ENCODE data around the gene MMP24. TPM values are rescaled to one million over a fixed set of nuclear protein-coding genes. Genes with fewer than 3 reads are reported as not detected.
"Not testable (repeated sequence)": the region's sequence is repeated elsewhere in the genome, so short reads cannot be mapped to it uniquely, and the experiment has no call there.

The MMP24 gene
- total RNA-seq, 1 donor from 2014 or later: 0.33 TPM

DNA sequence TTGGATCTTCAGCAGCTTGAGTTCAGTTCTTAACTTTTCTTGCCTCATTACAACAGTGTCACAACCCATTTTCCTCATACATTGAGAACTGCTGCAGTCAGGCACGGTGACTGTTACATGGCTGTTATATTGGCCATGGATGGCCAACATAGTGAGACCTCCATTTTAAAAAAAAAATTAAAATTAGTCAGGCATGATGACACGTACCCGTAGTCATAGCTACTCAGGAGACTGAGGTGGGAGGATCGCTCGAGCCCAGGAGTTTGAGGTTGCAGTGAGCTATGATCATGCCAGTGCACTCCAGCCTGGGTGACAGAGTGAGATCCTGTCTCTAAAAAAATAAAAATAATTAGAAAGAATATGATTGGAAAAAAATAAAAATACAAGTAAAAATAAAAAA is 9.9 kb upstream of the MMP24 start:
- no peak for DNase-seq (ENCODE audit: low read depth, low spot score)

DNA sequence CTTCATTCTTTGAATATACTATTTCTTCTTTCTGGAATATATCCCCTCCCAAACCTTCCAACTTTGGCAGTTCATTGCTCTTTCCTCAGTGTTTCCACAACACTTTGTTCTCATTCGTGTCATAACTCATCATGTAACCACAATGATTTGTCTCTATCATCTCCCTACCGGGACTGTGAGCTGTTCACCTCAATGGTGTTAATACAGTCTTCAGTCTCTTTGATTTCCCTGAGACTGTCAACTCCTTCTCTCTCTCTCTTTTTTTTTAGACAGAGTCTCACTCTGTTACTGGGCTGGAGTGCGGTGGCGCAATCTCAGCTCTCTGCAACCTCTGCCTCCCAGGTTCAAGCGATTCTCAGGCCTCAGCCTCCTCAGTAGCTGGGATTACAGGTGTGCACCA is 2.5 kb upstream of the MMP24 start:
- no peak for DNase-seq (ENCODE audit: low read depth, low spot score)

DNA sequence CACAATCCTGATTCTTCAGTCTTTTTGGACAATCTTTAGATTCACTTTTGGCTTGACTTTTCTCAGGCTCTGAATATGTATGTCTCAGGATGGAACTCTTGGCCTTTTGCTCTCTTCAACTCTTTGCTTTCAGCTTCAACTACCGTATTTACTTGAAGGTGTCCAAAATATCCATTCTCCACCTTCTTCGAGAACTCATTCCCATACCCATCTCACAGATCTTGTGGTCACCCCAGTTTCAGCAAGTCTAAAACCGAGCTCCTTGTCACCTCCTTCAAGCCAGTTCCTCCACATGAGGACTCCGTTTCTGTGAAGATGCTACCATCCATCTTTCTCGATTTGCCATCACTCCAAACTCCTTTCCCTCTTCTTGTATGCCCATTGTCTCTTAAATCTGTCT is 2.0 kb upstream of the MMP24 start:
- no peak for DNase-seq (ENCODE audit: low read depth, low spot score)

DNA sequence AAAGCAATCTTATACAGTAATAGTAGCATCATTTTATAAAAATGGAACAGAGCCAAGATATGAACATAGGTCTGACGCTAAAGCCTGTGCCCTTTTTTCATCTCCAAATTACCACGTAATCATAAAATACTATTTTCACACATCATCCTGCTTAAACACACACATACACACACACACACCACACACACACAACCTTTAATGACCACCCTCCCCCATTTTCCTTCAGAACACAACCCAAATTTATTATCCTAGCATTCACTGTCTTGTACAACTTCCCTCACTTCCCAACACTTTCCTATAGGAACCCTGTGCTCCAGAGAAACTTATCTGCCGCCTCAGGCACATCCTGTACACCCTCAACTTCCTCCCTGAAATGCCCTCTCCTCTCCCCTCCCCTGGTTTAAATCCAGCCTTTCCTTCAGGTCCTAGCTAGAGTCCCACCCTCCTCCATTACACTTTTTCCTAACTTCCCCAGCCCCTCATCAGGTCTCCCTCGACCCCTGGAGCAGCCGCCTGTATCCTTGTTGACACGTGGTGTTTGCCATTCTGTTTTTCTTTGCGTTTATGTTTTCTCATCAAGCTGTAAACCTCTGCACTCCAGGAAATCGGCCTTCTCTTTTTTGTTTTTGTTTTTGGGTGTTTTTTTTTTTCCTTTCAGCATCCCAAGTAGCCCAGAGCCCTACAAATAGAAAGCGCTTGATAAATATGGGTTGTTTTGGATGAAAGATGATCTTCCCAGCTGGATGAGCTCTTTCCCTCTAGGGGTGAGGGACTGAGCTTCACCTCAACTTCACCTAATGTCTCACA is 968 bp upstream of the MMP24 start:
- peak; percentile 66 for DNase-seq (ENCODE audit: low read depth, low spot score)

DNA sequence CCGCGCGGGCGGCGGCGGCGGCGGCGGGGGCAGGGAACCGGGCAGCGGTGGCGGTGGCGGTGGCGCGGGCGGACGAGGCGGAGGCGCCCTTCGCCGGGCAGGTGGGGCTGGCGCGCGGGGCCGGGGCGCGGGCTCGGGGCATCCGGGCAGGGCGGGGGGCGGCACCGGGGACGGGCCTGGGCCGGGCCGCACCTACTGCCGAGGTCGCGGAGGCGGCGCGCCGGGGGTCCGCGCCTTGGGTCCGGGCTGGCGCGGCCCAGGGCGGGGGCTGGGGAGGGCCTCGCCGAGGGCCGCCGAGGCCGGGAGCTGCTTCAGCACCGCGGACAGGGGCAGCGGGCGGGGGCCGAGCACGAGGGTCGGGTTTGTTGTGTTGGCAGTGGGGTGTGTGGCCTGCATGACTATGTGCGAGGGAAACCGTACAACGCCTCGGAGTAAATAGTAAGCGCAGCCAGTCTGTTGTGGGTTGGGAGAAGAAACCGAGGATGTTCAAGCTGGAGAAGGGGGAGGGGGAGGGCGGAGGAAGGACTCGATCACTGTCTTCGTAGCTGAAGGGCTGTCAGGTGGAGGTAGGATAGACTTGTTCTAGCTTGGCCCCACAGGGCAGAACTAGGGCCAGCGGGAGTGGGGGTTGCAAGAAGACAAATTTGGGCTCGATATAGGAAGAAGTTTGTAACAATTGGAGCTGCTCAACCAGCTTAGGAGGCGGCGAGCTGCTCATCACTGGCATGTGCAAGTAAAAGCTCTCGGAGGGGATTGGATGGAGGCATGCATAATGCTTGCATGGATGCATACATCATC is 593 bp downstream of the MMP24 start:
- no peak for DNase-seq (ENCODE audit: low read depth, low spot score)

DNA sequence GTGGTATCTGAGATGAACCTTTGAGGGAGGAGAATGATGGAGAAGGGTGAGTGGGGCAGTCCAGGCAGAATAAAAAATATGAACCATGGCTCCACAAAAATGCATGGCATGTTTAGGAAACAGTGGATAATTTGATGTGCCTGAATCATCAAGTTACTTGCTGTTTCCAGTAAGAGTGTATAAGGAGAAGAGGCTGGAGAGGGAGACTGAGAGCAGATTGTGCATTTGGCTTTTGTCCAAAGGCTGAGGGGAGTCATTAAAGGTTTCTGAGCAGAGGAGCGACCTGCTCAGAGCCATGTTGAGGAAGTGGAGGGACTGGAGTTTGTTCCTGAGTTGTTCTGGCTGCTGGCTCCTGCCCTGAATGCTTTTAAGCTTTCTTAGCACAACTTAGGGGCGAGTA is 6.1 kb downstream of the MMP24 start:
- no peak for DNase-seq (ENCODE audit: low read depth, low spot score)

DNA sequence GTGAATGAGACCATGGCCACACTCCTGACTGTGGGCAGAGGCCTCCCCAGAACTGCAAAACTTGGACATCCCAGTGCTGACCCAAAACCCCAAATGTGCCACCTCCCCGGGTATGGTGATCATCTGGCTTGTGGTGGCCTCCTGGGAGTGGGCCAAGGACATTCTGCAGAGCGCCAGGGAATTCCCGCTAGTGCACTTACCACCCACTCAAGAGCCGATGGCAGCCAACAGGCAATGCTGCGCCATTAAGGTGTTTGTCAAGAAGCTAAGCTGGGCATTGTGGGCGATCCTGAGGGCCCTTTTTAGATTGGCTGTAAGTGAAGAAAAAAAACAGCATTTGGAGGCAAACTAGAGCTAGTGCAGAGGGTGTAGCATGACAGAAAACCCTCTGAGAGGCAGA is 9.4 kb downstream of the MMP24 start:
- no peak for DNase-seq (ENCODE audit: low read depth, low spot score)

DNA sequence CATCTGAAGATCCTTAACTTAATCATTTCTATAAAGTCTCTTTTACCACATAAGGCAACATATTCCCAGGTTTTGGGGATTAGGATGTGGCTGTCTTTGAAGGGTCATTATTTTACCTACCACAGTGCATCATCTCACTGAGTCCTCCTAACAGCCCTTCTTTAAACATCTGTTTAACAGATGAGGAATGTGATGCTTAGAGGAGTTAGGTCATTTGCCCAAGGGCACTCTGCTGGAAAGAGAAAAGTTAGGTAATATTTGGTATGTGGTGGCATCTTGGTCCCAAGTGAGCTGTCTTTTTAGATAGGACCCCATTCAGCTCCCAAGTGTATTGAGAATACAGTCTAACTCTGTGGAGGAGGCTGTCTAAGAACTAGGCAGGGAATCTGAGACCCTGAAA is 11.0 kb downstream of the MMP24 start:
- DNase-seq (ENCODE audit: low read depth, low spot score): no peak

DNA sequence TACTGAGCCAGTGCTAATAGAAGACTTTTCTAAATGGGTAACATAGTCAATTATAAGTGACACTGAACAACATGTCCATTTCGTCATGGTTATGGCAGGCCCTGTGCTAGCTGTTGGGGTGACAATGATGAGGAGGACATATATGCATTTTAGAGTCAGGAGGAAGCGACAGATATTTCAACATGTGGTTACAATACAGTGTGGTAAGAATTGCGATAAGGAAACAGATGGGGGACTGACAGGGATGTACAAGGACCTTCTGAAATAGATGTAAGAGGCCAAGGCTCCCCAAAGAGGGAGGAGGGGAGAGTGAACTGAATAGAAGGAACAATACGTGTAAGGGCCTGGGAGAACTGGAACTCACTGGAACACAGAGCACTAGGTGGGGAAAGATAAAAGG is 11.7 kb downstream of the MMP24 start:
- DNase-seq (ENCODE audit: low read depth, low spot score): no peak

DNA sequence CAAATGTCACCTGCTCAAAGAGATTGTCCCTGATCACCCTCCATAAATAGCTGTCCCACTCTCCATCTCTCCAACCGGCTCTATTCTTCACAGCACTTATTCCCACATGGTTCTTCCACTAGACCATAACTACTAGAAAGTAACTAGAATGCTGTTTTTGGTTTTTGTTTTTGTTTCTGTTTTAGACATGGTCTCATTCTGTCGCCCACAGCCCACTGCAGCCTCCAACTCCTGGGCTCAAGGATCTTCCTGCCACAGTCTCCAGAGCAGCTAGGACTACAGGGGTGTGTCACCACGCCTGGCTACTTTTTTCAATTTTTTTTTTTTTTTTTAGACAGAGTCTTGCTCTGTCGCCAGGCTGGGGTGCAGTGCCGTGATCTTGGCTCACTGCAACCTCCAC is 12.2 kb downstream of the MMP24 start:
- DNase-seq (ENCODE audit: low read depth, low spot score): no peak

DNA sequence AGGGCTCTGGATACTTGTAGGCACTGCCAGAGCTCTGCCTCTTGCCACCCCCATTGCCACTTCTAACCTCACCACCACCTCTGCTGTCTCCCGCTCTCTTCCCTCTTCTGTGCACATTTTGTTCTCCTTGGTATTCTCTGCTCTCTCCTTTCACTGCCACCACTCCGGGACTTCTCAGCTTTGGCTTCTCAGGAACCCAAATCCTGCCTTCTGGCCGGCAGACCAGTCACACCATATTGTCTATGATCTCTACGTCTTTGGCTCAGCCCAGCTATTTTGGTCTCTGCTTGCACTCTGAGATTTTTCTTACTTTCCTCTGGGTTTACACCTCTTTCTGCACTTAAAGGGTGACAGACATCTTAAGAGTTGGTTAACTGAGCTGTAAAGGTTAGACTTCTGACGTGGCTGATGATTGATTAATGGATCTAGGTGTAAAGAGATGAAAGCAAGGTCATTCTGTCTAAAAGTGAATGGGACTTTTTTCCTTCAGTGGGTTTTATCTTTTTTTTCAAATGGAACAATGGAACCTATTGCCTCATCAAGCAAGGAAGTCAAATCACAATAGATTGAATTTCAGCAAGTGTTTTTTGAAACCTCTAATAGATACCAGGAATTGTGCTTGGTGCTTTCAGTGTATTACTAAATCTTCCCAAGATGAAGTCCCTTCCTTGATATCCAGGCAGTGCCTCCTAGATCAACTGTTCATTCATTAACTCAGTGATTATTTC is 13.8 kb downstream of the MMP24 start:
- no peak for DNase-seq (ENCODE audit: low read depth, low spot score)

DNA sequence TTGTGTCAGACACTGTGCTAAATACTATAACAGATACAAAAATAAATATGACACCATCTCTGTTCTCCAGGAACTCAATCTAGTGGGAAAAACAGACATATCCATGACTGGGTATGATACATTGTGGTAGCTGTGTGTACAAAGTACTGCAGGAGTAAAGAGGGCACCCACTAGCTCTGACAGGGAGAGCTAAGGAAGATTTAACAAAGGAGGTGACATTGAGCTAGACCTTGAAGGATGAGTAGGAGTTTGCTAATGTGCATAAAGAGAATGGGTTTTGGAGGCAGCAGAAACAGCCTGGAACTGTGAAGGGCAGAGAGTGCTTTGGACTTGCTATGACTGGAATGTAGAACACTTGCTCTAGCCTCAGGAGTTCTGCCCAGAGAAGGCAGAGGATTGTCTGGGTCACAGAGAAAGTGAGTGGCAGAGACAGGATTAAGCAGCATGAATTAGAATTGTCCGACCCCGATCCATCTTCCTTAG is 14.4 kb downstream of the MMP24 start:
- no peak for DNase-seq (ENCODE audit: low read depth, low spot score)

DNA sequence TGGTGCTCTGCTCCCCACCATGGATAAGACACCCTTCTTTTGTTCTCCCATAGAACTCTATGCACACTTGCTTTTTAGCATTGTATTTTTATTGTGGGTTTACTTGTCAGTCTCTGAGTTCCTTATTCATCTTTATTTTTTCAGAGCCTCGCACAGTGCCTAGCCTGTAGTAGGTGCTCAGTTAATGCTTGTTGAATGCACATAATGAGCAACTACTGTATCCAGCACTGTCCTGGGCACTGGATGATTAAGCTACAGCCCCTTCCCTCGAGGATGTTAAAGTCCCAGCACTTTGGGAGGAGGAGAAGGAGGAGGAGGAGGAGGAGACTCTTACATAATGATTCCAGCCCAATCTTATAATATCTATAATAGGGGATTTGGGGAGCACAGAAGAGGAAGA is 16.8 kb downstream of the MMP24 start:
- no peak for DNase-seq (ENCODE audit: low read depth, low spot score)

DNA sequence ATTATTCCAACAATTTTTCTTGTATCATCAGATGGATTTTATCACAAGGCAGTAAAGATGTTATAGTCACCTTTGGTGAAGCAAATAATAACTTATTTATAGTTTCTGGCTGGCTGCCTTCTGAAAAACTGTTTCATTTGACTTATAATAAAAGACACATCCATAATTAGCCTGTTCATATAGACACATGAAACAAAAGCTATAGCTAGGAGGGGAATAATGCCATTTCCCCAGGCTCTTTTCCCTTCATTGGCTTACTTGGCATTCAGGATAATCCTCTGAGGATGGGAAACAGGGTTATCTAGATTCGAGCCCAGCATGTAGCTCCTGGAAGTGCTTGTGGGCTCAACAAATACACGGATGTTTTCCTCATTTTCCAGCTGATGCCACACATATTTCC is 17.5 kb downstream of the MMP24 start:
- DNase-seq (ENCODE audit: low read depth, low spot score): no peak

DNA sequence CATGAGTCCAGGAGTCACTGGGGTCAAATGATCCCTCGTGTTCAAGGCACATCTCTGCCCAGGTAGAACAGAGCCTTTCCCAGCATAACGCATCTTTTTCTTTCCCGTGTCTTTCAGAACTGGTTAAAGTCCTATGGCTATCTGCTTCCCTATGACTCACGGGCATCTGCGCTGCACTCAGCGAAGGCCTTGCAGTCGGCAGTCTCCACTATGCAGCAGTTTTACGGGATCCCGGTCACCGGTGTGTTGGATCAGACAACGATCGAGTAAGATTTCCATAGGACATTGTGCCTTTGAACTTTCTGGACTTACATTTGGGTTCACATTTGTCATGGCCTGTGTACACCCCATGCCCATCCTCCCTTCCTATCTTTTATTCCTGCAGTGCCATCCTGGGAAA is 20.2 kb downstream of the MMP24 start:
- no peak for DNase-seq (ENCODE audit: low read depth, low spot score)

DNA sequence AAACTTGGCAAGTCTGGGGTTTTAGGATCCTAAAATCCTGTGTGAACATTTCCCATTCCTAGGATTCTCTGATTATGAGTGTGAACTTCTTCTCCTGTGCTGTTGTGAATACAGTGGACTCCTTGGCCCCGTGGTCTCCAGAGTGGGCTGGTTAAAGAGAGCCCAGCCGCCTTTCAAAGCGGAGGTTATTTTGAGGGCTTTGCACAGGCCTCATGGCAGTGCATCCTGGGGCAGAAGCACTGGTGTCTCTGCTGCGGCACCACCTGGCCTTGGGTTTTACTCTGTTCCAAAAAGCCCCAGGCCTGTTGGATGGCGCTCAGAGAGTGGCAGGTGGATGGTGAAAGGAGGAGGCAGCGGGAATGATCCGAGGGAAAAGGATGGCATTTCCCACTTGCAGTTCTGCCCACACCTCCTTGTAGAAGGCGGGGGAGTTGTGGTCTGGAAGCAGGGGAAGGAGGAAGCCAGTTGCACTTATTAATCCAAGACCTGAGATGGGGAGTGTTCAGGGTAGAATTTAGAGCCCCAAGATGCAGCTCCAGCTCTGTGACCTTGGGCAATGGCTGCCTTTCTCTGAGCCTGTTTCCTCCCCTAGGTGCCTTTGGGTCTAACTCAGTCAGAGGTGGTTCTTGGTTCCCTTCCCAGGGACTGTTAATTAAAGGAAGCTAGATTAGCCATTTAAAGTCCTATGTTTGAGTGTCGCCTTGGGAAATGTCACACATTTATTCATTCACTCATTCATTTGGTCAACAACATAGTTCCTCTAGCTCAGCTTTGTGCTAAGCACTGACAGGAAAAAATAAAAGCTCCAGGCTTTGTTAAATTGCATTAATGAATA is 22.4 kb downstream of the MMP24 start:
- DNase-seq (ENCODE audit: low read depth, low spot score): no peak

DNA sequence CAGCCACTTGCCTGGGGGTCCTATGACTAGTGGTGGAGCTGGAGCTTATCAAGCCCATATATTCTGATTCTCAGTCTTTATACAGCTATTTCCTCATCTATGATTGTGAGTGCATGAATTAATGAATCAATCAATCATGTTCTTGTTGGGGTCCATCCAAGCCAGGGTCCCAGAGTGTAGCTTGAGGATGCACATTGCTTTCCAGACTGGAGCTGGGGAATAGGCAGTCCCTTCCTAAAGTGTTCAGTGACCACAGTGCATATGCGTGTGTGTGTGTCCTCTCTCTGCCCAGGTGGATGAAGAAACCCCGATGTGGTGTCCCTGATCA is 25.1 kb downstream of the MMP24 start:
- DNase-seq (ENCODE audit: low read depth, low spot score): no peak

DNA sequence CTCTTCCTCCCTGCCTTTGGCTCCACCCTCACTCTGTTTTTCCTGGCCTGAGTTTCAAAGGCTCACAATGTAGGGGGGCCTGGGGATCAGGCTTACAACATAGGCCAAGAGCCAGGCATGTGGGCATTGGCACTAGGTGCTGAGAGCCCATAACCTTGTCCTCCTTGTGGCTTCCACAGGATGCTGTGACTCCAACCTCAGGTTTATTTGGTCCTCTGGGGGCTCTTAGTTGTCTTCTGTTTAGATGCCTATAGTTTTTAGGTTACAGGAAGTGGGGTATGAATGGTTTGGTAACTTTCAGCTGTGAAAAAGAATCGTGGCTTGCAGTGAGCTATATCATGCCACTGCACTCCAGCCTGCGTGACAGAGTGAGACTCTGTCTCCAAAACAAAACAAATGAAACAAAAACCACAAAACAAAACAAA is 25.6 kb downstream of the MMP24 start:
- no peak for DNase-seq (ENCODE audit: low read depth, low spot score)

DNA sequence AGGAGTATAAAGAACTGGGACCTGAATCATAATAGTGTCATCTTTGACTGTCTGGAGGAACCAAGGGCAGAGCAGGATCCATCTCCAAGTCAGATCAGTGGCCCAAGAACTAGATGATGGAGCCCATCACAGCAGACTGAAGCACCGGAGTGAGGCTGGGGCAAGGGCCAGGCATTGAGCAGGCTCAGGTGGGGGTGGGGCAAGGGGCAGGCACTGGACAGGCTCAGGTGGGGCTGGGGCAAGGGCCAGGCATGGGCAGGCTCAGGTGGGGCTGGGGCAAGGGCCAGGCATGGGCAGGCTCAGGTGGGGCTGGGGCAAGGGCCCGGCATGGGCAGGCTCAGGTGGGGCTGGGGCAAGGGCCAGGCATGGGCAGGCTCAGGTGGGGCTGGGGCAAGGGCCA is 26.1 kb downstream of the MMP24 start:
- DNase-seq (ENCODE audit: low read depth, low spot score): not testable (repeated sequence)

DNA sequence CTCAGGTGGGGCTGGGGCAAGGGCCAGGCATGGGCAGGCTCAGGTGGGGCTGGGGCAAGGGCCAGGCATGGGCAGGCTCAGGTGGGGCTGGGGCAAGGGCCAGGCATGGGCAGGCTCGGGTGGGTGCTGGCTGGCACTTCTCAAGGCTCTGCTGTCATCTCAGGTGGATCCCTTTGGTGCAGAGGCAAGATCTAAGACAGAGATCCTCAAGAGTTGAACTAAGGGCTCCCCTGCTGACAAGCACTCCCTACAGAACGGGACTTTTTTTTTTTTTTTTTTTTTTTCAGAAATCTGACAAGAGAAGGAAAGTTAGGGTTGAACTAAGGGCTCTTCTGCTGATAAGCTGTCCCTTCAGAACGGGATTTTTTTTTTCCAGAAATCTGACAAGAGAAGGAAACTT is 26.5 kb downstream of the MMP24 start:
- no peak for DNase-seq (ENCODE audit: low read depth, low spot score)

DNA sequence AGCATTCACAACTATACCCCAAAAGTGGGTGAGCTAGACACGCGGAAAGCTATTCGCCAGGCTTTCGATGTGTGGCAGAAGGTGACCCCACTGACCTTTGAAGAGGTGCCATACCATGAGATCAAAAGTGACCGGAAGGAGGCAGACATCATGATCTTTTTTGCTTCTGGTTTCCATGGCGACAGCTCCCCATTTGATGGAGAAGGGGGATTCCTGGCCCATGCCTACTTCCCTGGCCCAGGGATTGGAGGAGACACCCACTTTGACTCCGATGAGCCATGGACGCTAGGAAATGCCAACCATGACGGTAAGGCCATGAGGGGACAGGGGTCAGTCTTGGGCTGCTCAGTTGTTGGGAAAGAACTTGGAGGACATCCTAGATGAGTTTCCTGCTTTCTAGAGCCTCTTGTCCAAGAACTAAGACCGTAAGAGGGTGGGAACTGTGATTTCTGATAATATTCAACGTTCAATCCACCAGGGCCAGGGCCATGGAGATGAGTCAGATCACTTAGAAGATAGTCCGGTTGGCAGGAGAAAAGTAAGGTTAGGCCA is 28.0 kb downstream of the MMP24 start:
- DNase-seq (ENCODE audit: low read depth, low spot score): no peak

Data from pulmonary artery endothelial cell (primary cell).